Stimulated activated CD4-positive, alpha-beta T cell treated with anti-CD3 and anti-CD28 coated beads, Interleukin-2, amount 100 ng/mL, for 24 hours (primary cell): ENCODE results near the gene ANTXR1.

Experiments
- DNase-seq, 2 donors: peaks; one replicate each; pipeline ENCODE4 v3.0.0-alpha.2; 2020

ANTXR1 gene

GRCh38 chr2:69034845-69035244, 21.9 kb downstream of the ANTXR1 start:
- DNase-seq = no peak

GRCh38 chr2:69036926-69037325, 23.9 kb downstream of the ANTXR1 start:
- DNase-seq = no peak

GRCh38 chr2:69041214-69041613, 28.2 kb downstream of the ANTXR1 start:
- DNase-seq = no peak

- no peak for DNase-seq
Observed at GRCh38 chr2:69043736-69044400, 30.9 kb downstream of the ANTXR1 start.

- DNase-seq = no peak
Observed at GRCh38 chr2:69046221-69046662, 33.3 kb downstream of the ANTXR1 start.

- DNase-seq = no peak
Observed at GRCh38 chr2:69047625-69048145, 34.7 kb downstream of the ANTXR1 start.

- DNase-seq = no peak
Observed at GRCh38 chr2:69050802-69051201, 37.8 kb downstream of the ANTXR1 start.

GRCh38 chr2:69053416-69053965, 40.5 kb downstream of the ANTXR1 start:
- no peak for DNase-seq

GRCh38 chr2:69054431-69054830, 41.5 kb downstream of the ANTXR1 start:
- no peak for DNase-seq

GRCh38 chr2:69055688-69056470, 42.9 kb downstream of the ANTXR1 start:
- no peak for DNase-seq

- DNase-seq = no peak
Observed at GRCh38 chr2:69057660-69058059, 44.7 kb downstream of the ANTXR1 start.

GRCh38 chr2:69059731-69060290, 46.8 kb downstream of the ANTXR1 start:
- no peak for DNase-seq

- no peak for DNase-seq
Observed at GRCh38 chr2:69060938-69061501, 48.0 kb downstream of the ANTXR1 start.

- DNase-seq = no peak
Observed at GRCh38 chr2:69061525-69061924, 48.5 kb downstream of the ANTXR1 start.

- DNase-seq = no peak
Observed at GRCh38 chr2:69062307-69062962, 49.5 kb downstream of the ANTXR1 start.

GRCh38 chr2:69065735-69066336, 52.9 kb downstream of the ANTXR1 start:
- DNase-seq = no peak

- DNase-seq = no peak
Observed at GRCh38 chr2:69067026-69067630, 54.1 kb downstream of the ANTXR1 start.

GRCh38 chr2:69067866-69068265, 54.9 kb downstream of the ANTXR1 start:
- no peak for DNase-seq

GRCh38 chr2:69070969-69071368, 58.0 kb downstream of the ANTXR1 start:
- no peak for DNase-seq

GRCh38 chr2:69073928-69074570, 61.1 kb downstream of the ANTXR1 start:
- DNase-seq = no peak

GRCh38 chr2:69074918-69075317, 61.9 kb downstream of the ANTXR1 start:
- no peak for DNase-seq
